PFSK-1 (cell line): ENCODE results near the gene GPR52.

ENCODE experiments used
- FOXP2 ChIP-seq: optimal IDR thresholded peaks from 2 replicates; pipeline ENCODE3; 2011; ENCODE audit warnings: borderline replicate concordance, control low read depth, inconsistent platforms; ENCODE audit not compliant: insufficient read depth; ENCODE audit errors: extremely low read length, extremely low read depth
- POLR2AphosphoS5 ChIP-seq: IDR thresholded peaks from 2 replicates; pipeline ENCODE4 v1.6.1; 2012; ENCODE audit warnings: low read depth, mild to moderate bottlenecking, control low read depth, low read length, moderate library complexity
- REST ChIP-seq, 2 experiments: IDR thresholded peaks; 2 replicates each; pipeline versions ENCODE4 v1.6.1 to v1.8.0; 2011 to 2012; ENCODE audit warnings: low read depth in 2 of 2, low read length in 2 of 2, control low read depth in 1 of 2, inconsistent platforms in 1 of 2, mild to moderate bottlenecking in 1 of 2, moderate library complexity in 1 of 2; ENCODE audit not compliant: insufficient read depth in 1 of 2
- SIN3A ChIP-seq: IDR thresholded peaks from 2 replicates; pipeline ENCODE4 v1.6.1; 2012; ENCODE audit warnings: mild to moderate bottlenecking, low read length, moderate library complexity, borderline replicate concordance; ENCODE audit not compliant: insufficient read depth
- TAF1 ChIP-seq: IDR thresholded peaks from 2 replicates; pipeline ENCODE4 v1.6.1; 2012; ENCODE audit warnings: low read length, control low read depth, borderline replicate concordance; ENCODE audit not compliant: insufficient read depth

GPR52 gene

GRCh38 chr1:174433451-174433850 lies 14.3 kb upstream of the GPR52 start:
- TF ChIP-seq SIN3A (no peak), REST (IDR thresholded peaks at IDR 0.05; ENCODE audit: insufficient read depth in 1 of 2, low read depth in 2 of 2, low read length in 2 of 2) (no peak), TAF1 (no peak), FOXP2 (no peak), POLR2AphosphoS5 (no peak)

- TF ChIP-seq REST (IDR thresholded peaks at IDR 0.05; ENCODE audit: insufficient read depth in 1 of 2, low read depth in 2 of 2, low read length in 2 of 2) (no peak), FOXP2 (no peak), POLR2AphosphoS5 (no peak), TAF1 (no peak)
Measured at GRCh38 chr1:174445351-174445750, 2.4 kb upstream of the GPR52 start.

GRCh38 chr1:174445817-174446216 lies 1.9 kb upstream of the GPR52 start:
- TF ChIP-seq TAF1, result no peak
- TF ChIP-seq FOXP2, result no peak

- TF ChIP-seq POLR2AphosphoS5 (no peak), SIN3A (no peak), FOXP2 (no peak)
Measured at GRCh38 chr1:174448531-174448883, 743 bp downstream of the GPR52 start.

GRCh38 chr1:174448974-174449373 lies 1.2 kb downstream of the GPR52 start:
- no peak for TF ChIP-seq SIN3A
- TF ChIP-seq FOXP2, result no peak
- TF ChIP-seq REST (IDR thresholded peaks at IDR 0.05; ENCODE audit: insufficient read depth in 1 of 2, low read depth in 2 of 2, low read length in 2 of 2), result no peak
- TF ChIP-seq TAF1, result no peak

- no peak for TF ChIP-seq TAF1
- TF ChIP-seq FOXP2, result no peak
- TF ChIP-seq SIN3A, result no peak
- no peak for TF ChIP-seq REST (IDR thresholded peaks at IDR 0.05; ENCODE audit: insufficient read depth in 1 of 2, low read depth in 2 of 2, low read length in 2 of 2)
- no peak for TF ChIP-seq POLR2AphosphoS5
Measured at GRCh38 chr1:174451408-174451807, 3.6 kb downstream of the GPR52 start.

GRCh38 chr1:174465855-174466254 lies 18.1 kb downstream of the GPR52 start:
- no peak for TF ChIP-seq FOXP2
- no peak for TF ChIP-seq TAF1
- TF ChIP-seq POLR2AphosphoS5, result no peak
- TF ChIP-seq REST (IDR thresholded peaks at IDR 0.05; ENCODE audit: insufficient read depth in 1 of 2, low read depth in 2 of 2, low read length in 2 of 2), result no peak
- no peak for TF ChIP-seq SIN3A
